HepG2 (cell line): ENCODE data around the gene ACTR6. TPM values are rescaled to one million over a fixed set of nuclear protein-coding genes. Genes with fewer than 3 reads are reported as not detected.

Source experiments
- AKAP8 ChIP-seq: sonication (generic); formaldehyde crosslinking; IDR thresholded peaks from 2 replicates; pipeline ENCODE4 v1.5.1; 2020; ENCODE audit warnings: mild to moderate bottlenecking, missing genetic modification reagents
- CENPT ChIP-seq: sonication (generic); formaldehyde crosslinking; IDR thresholded peaks from 2 replicates; pipeline ENCODE4 v1.8.0; 2022; ENCODE audit warnings: low read depth, mild to moderate bottlenecking, moderate library complexity, missing genetic modification reagents
- CREM ChIP-seq, 2 experiments: sonication (generic) in 1 of 2; formaldehyde crosslinking in 1 of 2; IDR thresholded peaks; 2 replicates each; pipeline versions ENCODE4 v1.4.0 to v1.6.1; 2016 to 2020; ENCODE audit warnings: antibody characterized with exemption in 1 of 2, mild to moderate bottlenecking in 1 of 2, missing genetic modification reagents in 1 of 2
- ERF ChIP-seq: IDR thresholded peaks from 2 replicates; pipeline ENCODE4 v1.6.1; 2018; ENCODE audit warnings: missing biosample characterization, missing genetic modification reagents
- FOXO1 ChIP-seq: sonication (generic); formaldehyde crosslinking; IDR thresholded peaks from 2 replicates; pipeline ENCODE4 v1.4.0; 2020; ENCODE audit warnings: missing genetic modification reagents
- ISX ChIP-seq: sonication (generic); formaldehyde crosslinking; conservative IDR thresholded peaks from 2 replicates; pipeline ENCODE4 v1.5.0; 2020; ENCODE audit warnings: missing genetic modification reagents
- KAT2B ChIP-seq: fragments of 150-350 bp; IDR thresholded peaks from 2 replicates; pipeline ENCODE4 v1.6.1; 2014; ENCODE audit warnings: low read depth, low read length, borderline replicate concordance
- MAFG ChIP-seq: sonication (generic); formaldehyde crosslinking; IDR thresholded peaks from 2 replicates; pipeline ENCODE4 v1.5.1; 2020; ENCODE audit warnings: mild to moderate bottlenecking, missing genetic modification reagents
- MBD4 ChIP-seq: IDR thresholded peaks from 2 replicates; pipeline ENCODE4 v1.6.1; 2012; ENCODE audit warnings: low read length, inconsistent platforms, borderline replicate concordance
- MTERF4 ChIP-seq: sonication (generic); formaldehyde crosslinking; IDR thresholded peaks from 2 replicates; pipeline ENCODE4 v1.8.0; 2023; ENCODE audit warnings: mild to moderate bottlenecking, missing genetic modification reagents
- PLRG1 ChIP-seq: fragments of 450-650 bp; conservative IDR thresholded peaks from 2 replicates; pipeline ENCODE4 v1.6.1; 2016
- SAP130 ChIP-seq: IDR thresholded peaks from 2 replicates; pipeline ENCODE4 v1.6.1; 2016; ENCODE audit warnings: low read depth
- TOPORS ChIP-seq: sonication (generic); formaldehyde crosslinking; IDR thresholded peaks from 2 replicates; pipeline ENCODE4 v1.8.0; 2023; ENCODE audit warnings: mild to moderate bottlenecking, missing genetic modification reagents
- ZBTB21 ChIP-seq: sonication (generic); formaldehyde crosslinking; IDR thresholded peaks from 2 replicates; pipeline ENCODE4 v1.4.0; 2020; ENCODE audit warnings: missing genetic modification reagents
- ZNF10 ChIP-seq: sonication (generic); formaldehyde crosslinking; IDR thresholded peaks from 2 replicates; pipeline ENCODE4 v1.4.0; 2020; ENCODE audit warnings: mild to moderate bottlenecking, low read depth, missing genetic modification reagents, borderline replicate concordance
- ZNF225 ChIP-seq: sonication (generic); formaldehyde crosslinking; IDR thresholded peaks from 2 replicates; pipeline ENCODE4 v1.4.0; 2020; ENCODE audit warnings: mild to moderate bottlenecking, missing genetic modification reagents
- ZNF337 ChIP-seq: sonication (generic); formaldehyde crosslinking; IDR thresholded peaks from 2 replicates; pipeline ENCODE4 v1.5.1; 2020; ENCODE audit warnings: missing genetic modification reagents, low read depth, mild to moderate bottlenecking, borderline replicate concordance
- ZNF496 ChIP-seq: sonication (generic); formaldehyde crosslinking; IDR thresholded peaks from 2 replicates; pipeline ENCODE4 v1.8.1; 2023; ENCODE audit warnings: mild to moderate bottlenecking, moderate library complexity, missing genetic modification reagents; ENCODE audit not compliant: insufficient replicate concordance
- ZNF550 ChIP-seq: sonication (generic); formaldehyde crosslinking; IDR thresholded peaks from 2 replicates; pipeline ENCODE4 v1.4.0; 2020; ENCODE audit warnings: mild to moderate bottlenecking, missing genetic modification reagents, borderline replicate concordance
- polyA plus RNA-seq, 8 experiments: library from polyadenylated mRNA; depleted of rRNA in 3 of 8; stranded (reverse) in 7 of 8; unstranded in 1 of 8; fragments of >200 nt; fragmentation: Illumina TruSeq in 4 of 8; extraction: Trizol in 4 of 8; gene quantifications; 2 replicates each; pipeline versions ENCODE4 v1.2.1 to v1.2.3, GENCODE V29; 2011 to 2016; ENCODE audit warnings: low read depth in 4 of 8, missing spikeins in 1 of 8, mixed read lengths in 1 of 8; ENCODE audit not compliant: insufficient read depth in 1 of 8
- total RNA-seq, 5 experiments: library from RNA; depleted of rRNA; stranded (reverse); fragments of >200 nt; fragmentation: Illumina TruSeq; extraction: Trizol; gene quantifications; 2 replicates each; pipeline ENCODE4 v1.2.3, GENCODE V29; 2016; ENCODE audit warnings: low read depth in 1 of 5
- TF ChIP-seq, protein P1 (sequence below): sonication (generic); formaldehyde crosslinking; IDR thresholded peaks from 2 replicates; pipeline ENCODE4 v1.5.0; 2020; ENCODE audit warnings: mild to moderate bottlenecking, missing genetic modification reagents, borderline replicate concordance
- TF ChIP-seq, protein P2 (sequence below): sonication (generic); formaldehyde crosslinking; IDR thresholded peaks from 2 replicates; pipeline ENCODE4 v1.5.1; 2020; ENCODE audit warnings: mild to moderate bottlenecking, missing genetic modification reagents, moderate library complexity

The ACTR6 gene
- total and polyA plus RNA-seq, 2 of the 13 experiments (the other 11 are each of a cell fraction or from before 2014, with no cell fraction given) = 12.9 to 22.4 TPM

DNA sequence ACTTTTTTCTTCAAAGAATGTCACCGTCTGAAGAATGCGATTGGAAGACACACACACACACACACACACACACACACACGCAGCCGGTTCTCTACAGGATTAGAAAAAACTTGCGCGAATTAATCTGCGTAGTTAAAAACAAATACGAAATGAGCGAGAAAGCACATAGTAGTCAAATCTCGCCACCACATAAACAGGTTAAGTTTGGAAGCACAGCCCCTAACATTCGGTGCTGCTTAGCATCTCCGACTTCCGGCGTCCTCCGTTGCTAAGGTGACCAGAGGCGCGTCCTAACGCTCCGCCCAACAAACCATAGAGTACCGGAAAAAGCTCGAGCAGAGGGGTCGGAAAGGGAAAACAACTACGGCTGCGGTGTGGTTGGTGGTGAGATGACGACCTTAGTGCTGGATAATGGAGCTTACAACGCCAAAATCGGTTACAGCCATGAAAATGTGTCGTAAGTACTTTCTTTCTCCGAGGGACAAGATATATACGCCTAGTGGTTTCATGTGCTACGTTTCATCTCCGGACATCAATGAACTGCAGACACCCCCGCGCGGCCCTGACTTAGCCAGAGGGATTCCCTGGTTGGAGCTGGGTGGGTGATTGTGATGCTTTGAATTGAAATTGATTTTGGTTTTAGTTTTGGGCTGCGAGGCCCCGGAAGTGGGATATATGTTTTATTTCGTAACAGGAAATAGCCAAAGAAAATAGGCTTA, at the start of gene ACTR6 (continued):
- peak; percentile 69; the same call in 1 of the 2 replicates for TF ChIP-seq CREM (IDR thresholded peaks at IDR 0.05)
- no peak for TF ChIP-seq CREM (CRISPR knock-in tag; IDR thresholded peaks at IDR 0.05)
- no peak for TF ChIP-seq ZNF496 (CRISPR knock-in tag)
- TF ChIP-seq MAFG (CRISPR knock-in tag) = no peak
- TF ChIP-seq MBD4 = no peak
- peak; percentile 63 for TF ChIP-seq FOXO1 (CRISPR knock-in tag)
- peak; percentile 75 for TF ChIP-seq ZBTB21 (CRISPR knock-in tag)
- peak; percentile 100 for TF ChIP-seq SAP130
- TF ChIP-seq MTERF4 = no peak
- no peak for TF ChIP-seq ISX (CRISPR knock-in tag)
- TF ChIP-seq, protein P1, sequence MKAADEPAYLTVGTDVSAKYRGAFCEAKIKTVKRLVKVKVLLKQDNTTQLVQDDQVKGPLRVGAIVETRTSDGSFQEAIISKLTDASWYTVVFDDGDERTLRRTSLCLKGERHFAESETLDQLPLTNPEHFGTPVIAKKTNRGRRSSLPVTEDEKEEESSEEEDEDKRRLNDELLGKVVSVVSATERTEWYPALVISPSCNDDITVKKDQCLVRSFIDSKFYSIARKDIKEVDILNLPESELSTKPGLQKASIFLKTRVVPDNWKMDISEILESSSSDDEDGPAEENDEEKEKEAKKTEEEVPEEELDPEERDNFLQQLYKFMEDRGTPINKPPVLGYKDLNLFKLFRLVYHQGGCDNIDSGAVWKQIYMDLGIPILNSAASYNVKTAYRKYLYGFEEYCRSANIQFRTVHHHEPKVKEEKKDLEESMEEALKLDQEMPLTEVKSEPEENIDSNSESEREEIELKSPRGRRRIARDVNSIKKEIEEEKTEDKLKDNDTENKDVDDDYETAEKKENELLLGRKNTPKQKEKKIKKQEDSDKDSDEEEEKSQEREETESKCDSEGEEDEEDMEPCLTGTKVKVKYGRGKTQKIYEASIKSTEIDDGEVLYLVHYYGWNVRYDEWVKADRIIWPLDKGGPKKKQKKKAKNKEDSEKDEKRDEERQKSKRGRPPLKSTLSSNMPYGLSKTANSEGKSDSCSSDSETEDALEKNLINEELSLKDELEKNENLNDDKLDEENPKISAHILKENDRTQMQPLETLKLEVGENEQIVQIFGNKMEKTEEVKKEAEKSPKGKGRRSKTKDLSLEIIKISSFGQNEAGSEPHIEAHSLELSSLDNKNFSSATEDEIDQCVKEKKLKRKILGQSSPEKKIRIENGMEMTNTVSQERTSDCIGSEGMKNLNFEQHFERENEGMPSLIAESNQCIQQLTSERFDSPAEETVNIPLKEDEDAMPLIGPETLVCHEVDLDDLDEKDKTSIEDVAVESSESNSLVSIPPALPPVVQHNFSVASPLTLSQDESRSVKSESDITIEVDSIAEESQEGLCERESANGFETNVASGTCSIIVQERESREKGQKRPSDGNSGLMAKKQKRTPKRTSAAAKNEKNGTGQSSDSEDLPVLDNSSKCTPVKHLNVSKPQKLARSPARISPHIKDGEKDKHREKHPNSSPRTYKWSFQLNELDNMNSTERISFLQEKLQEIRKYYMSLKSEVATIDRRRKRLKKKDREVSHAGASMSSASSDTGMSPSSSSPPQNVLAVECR (CRISPR knock-in tag) = peak; percentile 97
- no peak for TF ChIP-seq ZNF337 (CRISPR knock-in tag)
- TF ChIP-seq CENPT (CRISPR knock-in tag) = no peak
- no peak for TF ChIP-seq TOPORS (CRISPR knock-in tag)
- TF ChIP-seq ZNF225 (CRISPR knock-in tag) = no peak
- no peak for TF ChIP-seq ZNF10 (CRISPR knock-in tag)
- TF ChIP-seq ERF (CRISPR knock-in tag) = no peak
- TF ChIP-seq KAT2B = no peak
- no peak for TF ChIP-seq ZNF550 (CRISPR knock-in tag)
- TF ChIP-seq PLRG1 = no peak
- no peak for TF ChIP-seq AKAP8 (CRISPR knock-in tag)
- TF ChIP-seq, protein P2, sequence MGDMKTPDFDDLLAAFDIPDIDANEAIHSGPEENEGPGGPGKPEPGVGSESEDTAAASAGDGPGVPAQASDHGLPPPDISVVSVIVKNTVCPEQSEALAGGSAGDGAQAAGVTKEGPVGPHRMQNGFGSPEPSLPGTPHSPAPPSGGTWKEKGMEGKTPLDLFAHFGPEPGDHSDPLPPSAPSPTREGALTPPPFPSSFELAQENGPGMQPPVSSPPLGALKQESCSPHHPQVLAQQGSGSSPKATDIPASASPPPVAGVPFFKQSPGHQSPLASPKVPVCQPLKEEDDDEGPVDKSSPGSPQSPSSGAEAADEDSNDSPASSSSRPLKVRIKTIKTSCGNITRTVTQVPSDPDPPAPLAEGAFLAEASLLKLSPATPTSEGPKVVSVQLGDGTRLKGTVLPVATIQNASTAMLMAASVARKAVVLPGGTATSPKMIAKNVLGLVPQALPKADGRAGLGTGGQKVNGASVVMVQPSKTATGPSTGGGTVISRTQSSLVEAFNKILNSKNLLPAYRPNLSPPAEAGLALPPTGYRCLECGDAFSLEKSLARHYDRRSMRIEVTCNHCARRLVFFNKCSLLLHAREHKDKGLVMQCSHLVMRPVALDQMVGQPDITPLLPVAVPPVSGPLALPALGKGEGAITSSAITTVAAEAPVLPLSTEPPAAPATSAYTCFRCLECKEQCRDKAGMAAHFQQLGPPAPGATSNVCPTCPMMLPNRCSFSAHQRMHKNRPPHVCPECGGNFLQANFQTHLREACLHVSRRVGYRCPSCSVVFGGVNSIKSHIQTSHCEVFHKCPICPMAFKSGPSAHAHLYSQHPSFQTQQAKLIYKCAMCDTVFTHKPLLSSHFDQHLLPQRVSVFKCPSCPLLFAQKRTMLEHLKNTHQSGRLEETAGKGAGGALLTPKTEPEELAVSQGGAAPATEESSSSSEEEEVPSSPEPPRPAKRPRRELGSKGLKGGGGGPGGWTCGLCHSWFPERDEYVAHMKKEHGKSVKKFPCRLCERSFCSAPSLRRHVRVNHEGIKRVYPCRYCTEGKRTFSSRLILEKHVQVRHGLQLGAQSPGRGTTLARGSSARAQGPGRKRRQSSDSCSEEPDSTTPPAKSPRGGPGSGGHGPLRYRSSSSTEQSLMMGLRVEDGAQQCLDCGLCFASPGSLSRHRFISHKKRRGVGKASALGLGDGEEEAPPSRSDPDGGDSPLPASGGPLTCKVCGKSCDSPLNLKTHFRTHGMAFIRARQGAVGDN (CRISPR knock-in tag) = no peak
